NCI-H2171 treated with DMSO at 0.1 percent for 48 hours (cell line): ENCODE results near the gene CYBC1.
"Not testable (repeated sequence)": the region's sequence is repeated elsewhere in the genome, so short reads cannot be mapped to it uniquely, and the experiment has no call there.

Source experiments
- DNase-seq: peaks from one replicate; lab custom pipeline; 2025; lab: John Stamatoyannopoulos, UW

CYBC1 gene

GRCh38 chr17:82435103-82435502 is 15.4 kb downstream of the CYBC1 start:
- DNase-seq: no peak

GRCh38 chr17:82434216-82434565 is 16.4 kb downstream of the CYBC1 start:
- DNase-seq: no peak

GRCh38 chr17:82433560-82434215 is 16.9 kb downstream of the CYBC1 start:
- no peak for DNase-seq

GRCh38 chr17:82432017-82432416 is 18.5 kb downstream of the CYBC1 start:
- no peak for DNase-seq

GRCh38 chr17:82429824-82430223 is 20.7 kb downstream of the CYBC1 start:
- no peak for DNase-seq

- no peak for DNase-seq
Measured at GRCh38 chr17:82428546-82428945, 22.0 kb downstream of the CYBC1 start.

- no peak for DNase-seq
Measured at GRCh38 chr17:82424863-82425159, 25.7 kb downstream of the CYBC1 start.

- DNase-seq: no peak
Measured at GRCh38 chr17:82424001-82424862, 26.3 kb downstream of the CYBC1 start.

GRCh38 chr17:82419540-82419939 is 31.0 kb downstream of the CYBC1 start:
- DNase-seq: no peak

- peak; percentile 82 for DNase-seq
Measured at GRCh38 chr17:82418001-82418986, 32.3 kb downstream of the CYBC1 start, which contains the start of the genes HEXD and OGFOD3. Gene HEXD (plus strand): TSS chr17:82418347. CDS start chr17:82419800, 1,453 bp downstream. Gene OGFOD3 (minus strand): TSS chr17:82418586. CDS start chr17:82418485, 101 bp downstream.

- DNase-seq: peak; percentile 5
Measured at GRCh38 chr17:82416771-82417170, 33.8 kb downstream of the CYBC1 start.

- DNase-seq: no peak
Measured at GRCh38 chr17:82416264-82416663, 34.3 kb downstream of the CYBC1 start.

GRCh38 chr17:82415786-82416185 is 34.8 kb downstream of the CYBC1 start:
- no peak for DNase-seq

GRCh38 chr17:82415336-82415735 is 35.2 kb downstream of the CYBC1 start:
- DNase-seq: no peak

GRCh38 chr17:82414548-82415281 is 35.8 kb downstream of the CYBC1 start:
- DNase-seq: no peak

- peak; percentile 18 for DNase-seq
Measured at GRCh38 chr17:82412535-82413520, 37.7 kb downstream of the CYBC1 start.

GRCh38 chr17:82412081-82412480 is 38.5 kb downstream of the CYBC1 start:
- not testable (repeated sequence) for DNase-seq

GRCh38 chr17:82411396-82412053 is 39.0 kb downstream of the CYBC1 start:
- DNase-seq: no peak

- no peak for DNase-seq
Measured at GRCh38 chr17:82410014-82410716, 40.4 kb downstream of the CYBC1 start.
